ENCODE measurements around the gene EEF1AKMT1.

EEF1AKMT1 gene, protein sequence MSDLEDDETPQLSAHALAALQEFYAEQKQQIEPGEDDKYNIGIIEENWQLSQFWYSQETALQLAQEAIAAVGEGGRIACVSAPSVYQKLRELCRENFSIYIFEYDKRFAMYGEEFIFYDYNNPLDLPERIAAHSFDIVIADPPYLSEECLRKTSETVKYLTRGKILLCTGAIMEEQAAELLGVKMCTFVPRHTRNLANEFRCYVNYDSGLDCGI

DNA sequence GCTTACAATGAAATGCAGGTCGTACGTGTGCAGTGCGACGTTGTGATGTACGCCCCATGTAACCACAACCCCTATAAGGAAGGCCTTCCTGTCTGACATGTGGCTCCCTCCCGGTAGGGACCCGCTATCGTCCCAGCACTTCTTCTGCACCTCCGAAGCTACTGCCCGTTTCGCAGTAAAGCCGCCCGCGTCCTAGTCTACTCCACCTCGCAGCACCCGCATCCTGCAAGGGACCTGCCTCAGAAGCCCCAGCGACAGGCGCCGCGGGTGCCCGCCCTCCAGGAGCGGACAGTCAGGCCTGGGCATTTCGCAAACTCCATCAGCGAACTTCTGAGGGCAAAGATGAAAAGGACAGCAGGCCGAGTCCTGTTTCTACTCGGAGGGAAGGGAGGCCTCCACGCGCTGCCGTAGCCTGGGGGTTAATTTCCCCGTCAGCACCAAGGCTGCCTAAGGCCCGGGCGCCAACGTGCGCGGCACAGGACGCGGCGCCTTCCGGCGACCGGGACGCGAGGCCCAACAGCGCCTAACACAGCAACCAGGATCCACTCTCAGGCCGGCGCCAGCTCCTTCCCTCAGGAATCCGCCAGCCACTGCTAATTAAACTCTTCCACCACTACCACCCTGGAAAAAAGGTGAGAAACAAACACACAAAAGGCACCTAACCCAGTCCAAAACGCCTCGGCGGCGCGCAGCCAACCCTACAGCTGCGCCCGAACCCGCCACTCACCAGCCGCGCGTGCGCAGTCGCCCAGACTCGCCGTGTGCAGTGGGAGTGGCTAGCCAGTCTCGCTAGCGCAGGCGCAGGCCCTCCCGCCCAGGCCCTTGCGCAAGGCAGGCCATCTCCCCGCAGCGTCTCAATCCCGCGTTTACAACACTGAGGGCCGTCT, at the start of gene EEF1AKMT1:
TSS of gene EEF1AKMT1 (minus strand) at position 768 of the 887 bp plus-strand sequence. CDS start 16,363 bp downstream, outside the sequence.
- DNase-seq, result peak; percentile 95

DNA sequence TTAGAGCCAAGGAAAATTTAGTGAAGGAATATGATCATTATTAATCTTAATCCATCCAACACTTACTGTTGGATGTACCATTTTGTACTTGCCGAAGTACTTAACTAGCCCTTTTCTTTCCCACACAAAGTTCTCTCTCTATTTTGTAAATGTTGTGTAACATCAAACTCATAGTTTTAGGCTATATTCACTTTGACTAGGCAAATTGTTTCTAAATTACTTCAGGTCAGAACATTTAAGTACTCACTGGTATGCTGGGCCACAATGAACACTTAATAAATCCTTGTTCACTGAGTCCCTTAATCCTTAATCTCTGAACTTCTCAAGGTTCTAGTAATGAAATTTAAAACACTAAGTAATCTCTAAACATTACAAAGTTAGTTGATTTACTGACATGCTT, 49.3 kb upstream of the EEF1AKMT1 start:
- DNase-seq, result no peak

- DNase-seq, result no peak
Measured at GRCh38 chr13:20822406-20822805, 48.6 kb upstream of the EEF1AKMT1 start.

DNA sequence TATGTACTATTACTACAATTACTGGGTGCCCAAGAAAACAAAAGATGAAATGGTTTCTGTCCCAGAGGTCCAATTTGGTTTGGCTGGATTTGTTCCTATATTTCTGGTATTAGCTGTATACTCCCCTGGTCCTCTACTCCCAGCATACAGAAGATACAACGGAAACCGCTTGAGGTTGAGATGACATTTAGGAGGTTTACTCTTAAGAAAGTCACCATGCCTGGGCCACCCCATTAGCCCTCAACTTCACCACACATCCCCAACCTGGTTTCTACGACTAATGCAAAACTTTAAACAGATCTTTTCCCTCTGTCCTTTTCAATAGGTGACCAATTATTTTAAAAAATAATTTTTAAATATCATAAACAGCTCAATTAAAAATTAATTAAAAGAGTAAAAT, 46.0 kb upstream of the EEF1AKMT1 start:
- no peak for DNase-seq

DNA sequence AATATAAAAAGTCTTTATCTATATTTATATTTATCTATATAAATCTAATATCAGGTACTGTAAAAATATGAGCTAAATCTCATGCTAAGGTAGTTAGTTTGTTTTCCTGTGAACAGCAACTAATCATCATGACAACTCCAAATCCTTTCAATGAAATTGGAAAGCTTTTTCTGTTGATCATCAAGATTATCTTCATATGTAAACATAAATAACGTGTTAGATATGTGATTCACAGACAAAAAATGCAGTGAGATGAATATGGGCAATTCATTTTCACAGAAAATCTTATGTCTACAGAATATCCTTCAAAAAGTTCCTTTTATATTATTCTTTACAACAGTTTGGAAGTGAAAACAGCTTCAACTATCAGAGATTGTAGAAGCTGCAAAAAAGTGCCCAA, 41.7 kb upstream of the EEF1AKMT1 start:
- DNase-seq, result no peak

DNA sequence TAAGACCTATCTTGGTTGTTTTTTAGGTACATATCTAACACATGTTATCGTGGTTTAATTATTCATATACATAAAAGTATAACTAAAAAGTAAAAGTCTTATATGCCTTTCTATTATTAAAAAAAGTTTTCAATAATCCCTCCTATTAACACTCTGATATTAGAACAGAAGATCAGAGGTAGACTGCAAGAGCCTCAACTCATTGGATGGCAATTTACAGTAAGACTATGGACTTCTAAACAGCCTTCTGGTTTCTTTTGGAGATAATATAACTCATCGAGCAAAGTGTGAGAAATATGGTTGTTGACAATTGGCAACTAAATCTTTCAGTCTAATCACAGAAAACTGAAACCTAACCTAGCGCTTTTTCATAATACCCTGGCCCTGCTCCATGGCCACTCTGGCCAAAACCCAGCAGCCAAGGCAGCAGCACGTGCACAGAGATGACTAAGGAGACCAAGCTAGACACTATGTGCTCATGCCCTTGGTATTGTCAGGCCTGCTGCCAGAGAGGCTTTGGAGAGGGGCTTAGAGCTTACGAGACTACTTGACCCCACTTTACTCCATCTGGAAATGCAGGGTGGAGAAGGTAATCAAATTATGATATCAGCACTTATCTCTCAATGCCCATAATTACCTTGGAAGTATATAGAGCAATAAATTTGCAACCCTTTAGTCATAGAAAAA, 40.6 kb upstream of the EEF1AKMT1 start:
- DNase-seq, result no peak

DNA sequence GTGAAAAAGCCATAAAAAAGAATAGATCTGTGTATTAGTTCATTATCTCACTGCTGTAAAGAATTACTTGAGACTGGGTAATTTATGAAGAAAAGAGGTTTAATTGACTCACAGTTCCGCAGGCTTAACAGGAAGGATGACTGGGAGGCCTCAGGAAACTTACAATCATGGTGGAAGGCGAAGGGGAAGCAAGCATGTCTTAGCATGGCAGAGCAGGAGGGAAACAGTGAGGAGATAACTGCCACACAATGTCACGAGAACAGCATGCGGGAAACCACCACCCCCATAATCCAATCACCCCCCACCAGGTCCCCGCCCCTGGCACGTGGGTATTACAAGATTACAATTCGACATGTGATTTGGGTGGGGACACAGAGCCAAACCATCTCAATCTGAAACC, 39.1 kb upstream of the EEF1AKMT1 start:
- no peak for DNase-seq

- no peak for DNase-seq
Measured at GRCh38 chr13:20810808-20811207, 37.0 kb upstream of the EEF1AKMT1 start.

GRCh38 chr13:20808874-20809273, 35.1 kb upstream of the EEF1AKMT1 start:
- DNase-seq, result no peak

GRCh38 chr13:20803180-20803965, 29.6 kb upstream of the EEF1AKMT1 start:
- DNase-seq, result no peak

DNA sequence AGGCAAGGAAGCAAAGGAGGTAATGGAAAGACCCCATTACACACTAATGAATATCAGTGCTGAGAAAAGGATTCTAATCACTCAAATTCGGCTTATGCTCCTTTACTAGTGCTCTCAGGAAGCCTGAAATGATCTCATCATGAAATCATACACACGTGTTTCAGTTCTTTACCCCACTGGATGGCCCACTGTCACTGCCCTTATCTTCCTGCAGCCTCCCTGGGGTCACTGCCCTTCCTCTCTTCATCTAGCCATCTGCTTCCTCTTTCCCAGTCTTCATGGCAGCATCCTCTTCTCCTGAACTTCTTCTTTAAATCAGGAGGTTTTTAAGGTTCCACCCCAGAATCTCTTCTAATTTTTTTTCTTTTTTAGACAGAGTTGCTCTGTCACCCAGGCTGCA, 27.9 kb upstream of the EEF1AKMT1 start:
- no peak for DNase-seq

GRCh38 chr13:20799726-20800416, 26.1 kb upstream of the EEF1AKMT1 start:
- no peak for DNase-seq

GRCh38 chr13:20798027-20798426, 24.3 kb upstream of the EEF1AKMT1 start:
- no peak for DNase-seq

DNA sequence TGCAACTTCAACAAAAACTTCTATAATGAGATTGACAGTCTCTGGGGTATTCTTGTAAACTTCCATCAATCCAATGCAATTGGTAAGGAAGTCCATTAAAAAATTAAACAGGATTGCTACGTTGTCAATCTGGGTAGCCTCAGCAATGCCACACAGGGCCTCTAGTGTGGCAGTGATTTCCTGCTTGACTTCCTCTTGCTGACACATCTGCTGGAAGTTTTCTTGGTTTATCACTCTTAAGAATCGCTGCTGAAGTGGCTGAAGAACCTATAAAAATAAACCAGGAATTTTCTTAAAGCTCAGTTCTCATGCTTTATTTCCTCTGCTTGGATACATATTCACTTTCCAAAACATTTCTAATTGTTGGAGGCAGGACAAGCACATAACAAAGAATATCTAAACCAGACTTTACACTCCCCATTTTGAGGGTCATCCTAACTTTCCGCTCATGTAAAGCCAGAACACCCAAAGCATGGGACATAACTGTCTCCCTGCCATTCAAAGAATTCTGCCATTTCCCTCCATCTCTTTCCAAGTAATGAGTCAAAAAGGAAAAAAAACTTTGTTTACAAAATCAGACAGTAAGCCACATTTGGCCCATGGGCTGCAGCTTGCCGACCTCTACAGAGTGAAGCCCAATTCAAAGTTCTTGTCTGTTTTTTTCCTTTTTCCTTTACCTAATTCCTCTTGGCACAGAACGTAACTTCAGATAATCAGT, 23.2 kb upstream of the EEF1AKMT1 start:
- no peak for DNase-seq

DNA sequence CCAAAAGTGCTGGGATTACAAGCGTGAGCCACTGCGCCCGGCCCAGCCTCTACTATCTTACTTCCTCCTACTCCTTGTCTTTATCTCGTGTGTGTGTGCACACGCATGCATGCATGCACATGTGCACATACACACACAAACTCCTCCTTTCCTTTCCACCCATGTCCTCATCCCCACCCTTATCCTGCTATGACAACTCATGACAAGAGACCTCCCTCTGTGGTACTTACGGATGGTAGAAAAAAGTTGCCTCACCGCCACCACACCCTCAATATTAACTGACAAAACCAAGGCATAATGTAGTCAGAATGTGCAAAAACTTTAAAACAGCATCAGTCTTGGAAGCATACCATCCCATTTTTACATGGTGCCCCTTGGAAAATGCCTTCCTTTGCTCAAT, 15.9 kb upstream of the EEF1AKMT1 start:
- DNase-seq, result no peak

DNA sequence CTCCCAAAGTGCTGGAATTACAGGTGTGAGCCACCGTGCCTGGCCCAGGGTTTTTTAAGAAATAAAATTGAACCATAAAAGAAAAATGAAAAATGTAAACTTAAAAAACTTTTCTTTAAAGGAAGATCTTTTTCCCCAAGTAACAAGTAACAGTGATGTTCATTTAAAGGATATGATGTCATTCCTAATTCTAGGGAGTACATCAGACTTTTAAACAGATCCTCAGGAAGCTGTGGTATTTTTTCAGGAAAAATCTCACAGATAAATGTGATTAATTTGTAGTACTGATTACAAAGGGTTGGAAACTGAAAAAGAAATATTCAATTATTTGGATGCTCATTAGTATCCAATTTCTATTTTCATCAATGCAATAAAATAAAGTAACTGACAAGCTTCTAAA, 14.6 kb upstream of the EEF1AKMT1 start:
- no peak for DNase-seq

GRCh38 chr13:20787180-20787579, 13.4 kb upstream of the EEF1AKMT1 start:
- no peak for DNase-seq

DNA sequence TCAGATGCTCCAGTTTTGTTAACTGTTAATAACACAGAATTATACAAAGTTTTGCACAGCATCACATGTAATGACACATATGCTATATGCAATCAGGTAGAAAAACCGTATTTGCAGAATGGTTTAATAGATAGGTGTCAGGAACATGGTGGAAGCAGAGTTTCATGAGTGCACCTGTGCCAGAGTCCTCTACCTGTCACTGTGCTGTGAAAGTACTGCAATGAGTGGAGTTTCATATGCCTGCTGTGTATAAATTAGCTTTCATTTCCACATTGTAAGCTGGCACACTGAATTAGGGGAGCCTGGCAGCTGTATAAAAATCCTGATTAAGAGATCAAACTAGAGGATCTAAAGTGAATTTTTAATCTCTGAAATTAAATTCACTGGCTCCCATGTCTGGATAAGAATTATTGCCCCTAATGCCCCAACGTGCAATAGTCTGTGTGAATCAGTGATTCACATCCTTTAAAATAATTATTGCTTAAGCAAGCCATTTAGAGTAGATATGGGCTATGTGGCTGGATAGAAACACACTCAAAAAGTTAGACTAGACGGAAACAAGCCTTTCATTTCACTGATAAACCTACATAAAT, 8.5 kb upstream of the EEF1AKMT1 start:
- DNase-seq, result no peak

DNA sequence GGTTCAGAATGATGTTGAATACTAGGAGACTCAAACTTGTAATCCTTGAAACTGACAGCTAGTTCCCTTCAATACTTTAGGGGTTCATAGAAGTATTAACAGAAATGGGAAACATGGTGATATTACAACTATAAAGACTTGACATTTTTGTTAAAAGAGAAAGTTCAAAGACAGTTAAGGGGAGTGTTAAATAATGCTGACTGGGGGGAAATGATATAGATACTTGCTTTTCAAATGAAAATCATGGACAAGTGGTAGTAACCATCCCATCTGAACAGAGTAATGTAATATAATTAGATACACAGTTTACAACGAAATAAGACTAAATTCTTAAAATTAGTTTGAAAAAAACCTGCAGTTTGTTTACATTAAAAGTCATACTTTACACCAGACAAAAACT, 6.6 kb upstream of the EEF1AKMT1 start:
- no peak for DNase-seq

GRCh38 chr13:20779405-20779804, 5.6 kb upstream of the EEF1AKMT1 start:
- no peak for DNase-seq

GRCh38 chr13:20778311-20778710, 4.5 kb upstream of the EEF1AKMT1 start:
- no peak for DNase-seq

Data from stimulated activated CD4-positive, alpha-beta T cell treated with anti-CD3 and anti-CD28 coated beads, Interleukin-4, amount 100 ng/mL, for 24 hours (primary cell).